DMS 273 treated with DMSO at 0.1 percent for 48 hours (cell line): ENCODE data around the gene CCL19.

Experiments used
- DNase-seq: peaks from one replicate; lab custom pipeline; 2025; lab: John Stamatoyannopoulos, UW

Gene CCL19

GRCh38 chr9:34694811-34695210 lies 3.7 kb upstream of the CCL19 start:
- no peak for DNase-seq

- no peak for DNase-seq
Measured at GRCh38 chr9:34693560-34693959, 2.5 kb upstream of the CCL19 start.

- no peak for DNase-seq
Measured at GRCh38 chr9:34691936-34692315, 850 bp upstream of the CCL19 start.

GRCh38 chr9:34689512-34689911 lies 1.6 kb downstream of the CCL19 start:
- DNase-seq, result no peak

- no peak for DNase-seq
Measured at GRCh38 chr9:34689116-34689470, 2.0 kb downstream of the CCL19 start.

- no peak for DNase-seq
Measured at GRCh38 chr9:34688329-34689115, 2.6 kb downstream of the CCL19 start.

- DNase-seq, result no peak
Measured at GRCh38 chr9:34687276-34688030, 3.6 kb downstream of the CCL19 start.

- no peak for DNase-seq
Measured at GRCh38 chr9:34686732-34687131, 4.3 kb downstream of the CCL19 start.

GRCh38 chr9:34686231-34686630 lies 4.8 kb downstream of the CCL19 start:
- DNase-seq, result no peak

GRCh38 chr9:34685591-34685990 lies 5.5 kb downstream of the CCL19 start:
- DNase-seq, result no peak

- no peak for DNase-seq
Measured at GRCh38 chr9:34684816-34685215, 6.3 kb downstream of the CCL19 start.

- no peak for DNase-seq
Measured at GRCh38 chr9:34684145-34684544, 6.9 kb downstream of the CCL19 start.

GRCh38 chr9:34675869-34676268 lies 15.2 kb downstream of the CCL19 start:
- no peak for DNase-seq

- DNase-seq, result peak; percentile 73
Measured at GRCh38 chr9:34675048-34675714, 15.9 kb downstream of the CCL19 start.

- no peak for DNase-seq
Measured at GRCh38 chr9:34674440-34674839, 16.6 kb downstream of the CCL19 start.

GRCh38 chr9:34671307-34671706 lies 19.8 kb downstream of the CCL19 start:
- no peak for DNase-seq

- no peak for DNase-seq
Measured at GRCh38 chr9:34669809-34670562, 21.1 kb downstream of the CCL19 start.

GRCh38 chr9:34665381-34666250 lies 25.5 kb downstream of the CCL19 start:
- peak; percentile 52 for DNase-seq

GRCh38 chr9:34665067-34665380 lies 26.1 kb downstream of the CCL19 start:
- no peak for DNase-seq

GRCh38 chr9:34664281-34665066 lies 26.6 kb downstream of the CCL19 start:
- DNase-seq, result peak; percentile 45

- DNase-seq, result no peak
Measured at GRCh38 chr9:34663303-34663605, 27.8 kb downstream of the CCL19 start.
